ENCODE data around the gene EPHB1.

The EPHB1 gene

DNA sequence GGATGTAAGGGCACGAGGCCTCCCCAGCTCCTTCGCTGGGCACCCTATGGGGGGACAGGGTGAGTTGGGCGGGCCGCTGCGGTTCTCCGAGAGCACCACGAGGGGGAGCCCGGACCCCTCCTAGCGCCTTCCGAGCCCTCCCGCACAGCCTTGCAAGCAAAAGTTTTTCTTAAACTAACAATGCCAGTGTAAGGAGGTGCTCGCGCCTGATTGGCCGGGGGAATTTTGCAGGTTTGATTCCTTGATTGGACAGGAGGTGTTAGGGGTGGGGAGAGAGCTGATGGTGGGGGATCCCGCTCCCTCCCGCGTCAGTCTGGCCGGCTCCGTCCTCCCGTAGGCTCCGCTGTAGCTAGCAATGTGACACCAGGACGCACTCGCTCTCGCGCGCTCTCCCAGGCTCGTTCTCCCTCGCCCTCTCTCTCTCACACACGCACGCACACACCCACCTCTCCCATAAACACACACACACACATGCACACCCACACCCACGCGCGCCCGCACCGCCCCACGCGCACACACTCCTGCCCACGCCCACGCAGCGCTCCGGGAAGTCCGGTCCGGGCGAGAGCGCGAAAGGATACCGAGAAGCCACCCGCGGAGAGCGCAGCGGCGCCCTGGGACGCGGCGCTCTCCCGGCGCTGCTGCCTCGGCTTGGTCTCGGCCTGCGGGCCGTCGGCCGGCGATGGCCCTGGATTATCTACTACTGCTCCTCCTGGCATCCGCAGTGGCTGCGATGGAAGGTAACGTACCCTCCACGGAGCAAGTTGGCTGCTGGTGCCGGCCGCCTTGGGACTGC is at the start of gene EPHB1:
Gene EPHB1, plus strand, starts transcription at position 311 of the 796 bp plus-strand sequence.
- peak; percentile 94 for DNase-seq (ENCODE audit: low spot score)

DNA sequence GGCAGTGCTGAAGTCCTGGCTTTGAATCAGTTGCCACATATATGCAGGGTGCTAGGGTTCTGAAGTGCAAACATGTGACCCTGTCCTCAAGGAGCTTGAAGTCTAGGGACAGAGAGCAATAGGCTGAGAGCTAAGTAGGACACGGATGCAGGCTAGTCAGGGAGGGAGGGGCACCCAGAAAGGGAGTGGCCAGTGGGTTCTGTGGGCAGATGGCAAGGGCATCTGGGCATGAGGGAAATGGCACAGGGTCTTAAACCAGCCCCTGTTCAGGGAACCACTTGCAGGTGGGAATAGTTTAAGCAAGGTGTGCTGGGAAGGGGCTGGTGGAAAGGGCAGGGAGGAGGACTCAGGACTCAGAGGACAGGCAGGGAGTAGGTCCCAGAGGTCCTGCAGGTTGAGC is 46.4 kb upstream of the EPHB1 start:
- no peak for DNase-seq (ENCODE audit: low spot score)

- no peak for DNase-seq (ENCODE audit: low spot score)
These were observed 45.9 kb upstream of the EPHB1 start for GRCh38 chr3:134749174-134749573.

DNA sequence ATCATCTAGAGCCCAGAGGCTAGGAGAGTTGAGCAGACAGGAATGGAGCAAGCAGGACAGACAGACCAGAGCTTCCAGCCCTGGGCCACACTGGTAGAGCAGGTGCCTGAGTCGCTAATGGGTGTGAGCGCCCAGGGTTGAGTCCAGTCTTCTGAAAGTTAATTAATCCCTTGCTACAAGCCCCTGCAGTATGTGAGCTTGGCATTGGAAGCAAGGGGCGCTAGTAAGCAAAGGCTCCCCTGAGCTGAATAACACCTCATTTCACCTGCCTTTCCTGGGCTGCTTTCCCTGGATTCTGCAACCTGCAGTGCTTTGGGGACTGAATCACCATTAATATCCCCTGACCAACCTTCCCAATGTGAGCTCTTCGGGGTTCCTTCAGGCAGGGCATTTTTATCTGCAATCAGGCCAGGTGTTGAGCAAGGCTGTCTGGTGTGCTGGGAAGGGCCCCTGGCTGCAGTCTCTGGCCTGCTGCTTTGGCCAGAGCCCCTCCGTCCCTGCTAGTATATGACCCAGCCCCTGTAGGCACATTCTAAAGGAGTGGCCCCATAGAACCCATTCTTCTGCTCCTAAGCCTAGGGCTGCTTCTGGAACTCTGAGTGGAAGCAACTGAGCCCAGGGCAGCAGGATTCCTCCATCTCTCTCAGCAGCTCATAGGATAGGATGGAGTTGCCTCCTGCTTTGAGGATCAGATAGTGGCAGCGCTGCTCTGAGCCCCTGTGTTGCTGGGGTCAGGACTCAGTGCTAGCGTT is 45.1 kb upstream of the EPHB1 start:
- DNase-seq (ENCODE audit: low spot score): no peak

GRCh38 chr3:134751831-134752230 is 43.2 kb upstream of the EPHB1 start:
- no peak for DNase-seq (ENCODE audit: low spot score)

DNA sequence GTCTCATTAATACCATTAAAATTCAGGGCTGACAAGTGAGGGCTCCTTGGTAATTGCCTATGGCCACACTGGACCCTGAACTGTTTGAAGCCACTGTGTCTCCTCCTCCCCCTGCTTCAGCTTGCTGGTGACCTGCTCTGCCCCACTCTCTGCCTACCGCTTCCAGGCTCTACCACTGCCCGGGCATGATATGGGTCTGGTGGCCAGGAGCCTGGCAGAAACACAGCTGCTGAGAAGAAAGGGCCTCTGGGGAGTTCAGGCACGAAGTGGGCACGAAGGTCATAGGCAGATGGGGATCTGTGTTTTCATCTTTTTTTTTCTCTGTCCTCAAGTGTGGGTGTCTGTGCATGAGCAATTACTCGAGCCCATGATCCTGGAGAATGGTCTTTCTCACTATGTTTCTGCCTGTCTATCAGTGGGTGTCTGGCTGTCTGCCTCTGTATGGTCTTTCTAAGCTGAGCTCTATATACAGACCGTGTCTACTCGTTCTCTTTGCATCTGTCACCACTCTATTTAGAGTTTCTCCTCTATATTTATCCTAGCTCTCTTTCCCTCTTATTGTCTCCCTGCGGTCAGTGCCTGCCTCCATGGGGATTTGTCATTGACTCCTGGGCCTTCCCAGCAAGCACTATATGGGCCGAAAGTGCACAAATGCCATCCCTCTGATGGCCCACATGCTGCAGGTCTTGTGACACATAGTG is 42.1 kb upstream of the EPHB1 start:
- no peak for DNase-seq (ENCODE audit: low spot score)

- DNase-seq (ENCODE audit: low spot score): peak; percentile 16
These were observed 40.9 kb upstream of the EPHB1 start for GRCh38 chr3:134753999-134754742.

- peak; percentile 88 for DNase-seq (ENCODE audit: low spot score)
These were observed 40.1 kb upstream of the EPHB1 start for GRCh38 chr3:134754768-134755559.

GRCh38 chr3:134755821-134756220 is 39.2 kb upstream of the EPHB1 start:
- DNase-seq (ENCODE audit: low spot score): no peak

- no peak for DNase-seq (ENCODE audit: low spot score)
These were observed 37.5 kb upstream of the EPHB1 start for GRCh38 chr3:134757549-134758069.

DNA sequence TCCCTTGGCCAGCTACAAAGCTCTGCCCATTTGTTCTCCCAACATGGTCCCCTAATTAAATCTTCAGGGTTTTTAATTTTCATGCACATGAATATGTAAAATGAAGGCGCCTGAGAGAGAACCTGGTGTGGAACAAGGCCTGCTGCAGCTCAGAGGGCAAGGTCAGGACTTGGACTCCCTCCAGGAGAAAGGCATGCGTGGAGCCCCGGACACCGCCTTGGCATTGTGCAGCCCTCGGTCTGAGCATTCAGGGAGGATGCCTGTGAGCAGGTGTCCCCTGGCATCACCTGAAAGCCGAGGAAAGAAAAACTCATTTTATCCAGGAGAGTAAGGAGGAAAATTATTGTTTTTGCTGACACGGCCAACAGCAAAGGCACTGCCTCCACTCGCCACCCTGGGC is 33.8 kb upstream of the EPHB1 start:
- DNase-seq (ENCODE audit: low spot score): no peak

DNA sequence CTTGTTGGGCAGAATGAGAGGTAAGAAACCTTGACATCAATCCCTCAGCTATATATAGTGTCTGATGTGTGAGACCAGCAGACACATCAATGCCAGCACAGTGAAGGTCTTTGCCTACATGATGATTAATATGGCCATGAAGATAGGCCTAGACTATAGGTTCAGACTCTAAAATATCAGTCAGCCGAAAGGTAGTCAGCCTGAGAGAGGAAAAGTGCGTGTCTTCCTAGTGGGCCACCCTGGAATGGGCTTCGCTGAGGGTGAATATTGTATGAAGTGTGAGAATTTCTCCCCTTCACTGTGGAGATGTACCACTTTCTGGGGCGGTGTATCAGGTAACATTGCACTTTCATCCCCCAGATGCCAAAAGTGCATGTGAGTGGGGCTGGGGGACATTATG is 33.0 kb upstream of the EPHB1 start:
- no peak for DNase-seq (ENCODE audit: low spot score)

GRCh38 chr3:134765468-134765867 is 29.6 kb upstream of the EPHB1 start:
- DNase-seq (ENCODE audit: low spot score): no peak

- DNase-seq (ENCODE audit: low spot score): no peak
These were observed 28.8 kb upstream of the EPHB1 start for GRCh38 chr3:134766290-134766689.

DNA sequence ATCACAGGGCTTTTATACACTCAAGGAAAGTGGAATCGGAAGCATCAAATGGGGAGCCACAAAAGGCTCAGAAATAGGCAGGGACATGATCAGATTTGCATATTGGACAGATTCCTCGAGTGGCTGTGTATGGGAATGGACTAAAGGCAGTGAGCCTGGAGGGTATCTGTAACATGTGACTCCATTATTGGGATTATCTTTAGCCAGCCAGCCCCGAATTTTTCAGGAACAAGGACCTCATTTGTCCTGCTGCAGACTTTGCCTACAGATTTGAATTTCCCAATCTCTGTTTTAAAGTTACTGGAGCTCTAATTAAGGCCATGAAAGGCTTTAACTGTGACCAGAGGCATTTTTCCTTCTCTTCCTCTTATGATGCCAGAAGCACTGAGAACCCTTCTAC is 26.9 kb upstream of the EPHB1 start:
- no peak for DNase-seq (ENCODE audit: low spot score)

- DNase-seq (ENCODE audit: low spot score): no peak
These were observed 26.2 kb upstream of the EPHB1 start for GRCh38 chr3:134768837-134769236.

DNA sequence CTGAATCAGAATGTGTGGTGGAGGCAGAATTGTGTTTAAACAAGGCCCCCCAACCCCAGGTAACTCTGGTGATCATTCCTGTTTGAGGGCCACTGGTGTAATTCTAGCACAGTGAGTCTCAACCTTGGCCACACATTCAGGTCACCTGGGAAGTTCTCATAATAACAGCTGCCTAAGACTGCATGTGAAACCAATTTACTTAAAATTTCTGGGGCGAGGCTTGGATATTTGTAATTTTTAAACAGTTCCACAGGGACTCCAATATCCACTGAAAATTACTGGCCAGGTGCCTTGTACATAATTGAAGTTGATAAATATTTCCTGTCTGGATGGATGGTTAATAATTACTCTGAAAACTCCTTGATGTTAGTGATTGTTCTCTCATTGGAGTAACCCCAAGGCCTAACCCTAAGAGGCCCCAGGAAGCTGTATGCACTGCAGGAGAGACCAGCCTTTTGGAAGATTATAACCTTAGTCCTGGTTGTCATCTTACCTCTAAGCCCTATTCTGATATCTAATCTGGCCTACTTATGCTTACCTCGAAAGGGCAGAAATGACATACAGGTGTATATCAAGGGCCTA is 25.7 kb upstream of the EPHB1 start:
- DNase-seq (ENCODE audit: low spot score): no peak

DNA sequence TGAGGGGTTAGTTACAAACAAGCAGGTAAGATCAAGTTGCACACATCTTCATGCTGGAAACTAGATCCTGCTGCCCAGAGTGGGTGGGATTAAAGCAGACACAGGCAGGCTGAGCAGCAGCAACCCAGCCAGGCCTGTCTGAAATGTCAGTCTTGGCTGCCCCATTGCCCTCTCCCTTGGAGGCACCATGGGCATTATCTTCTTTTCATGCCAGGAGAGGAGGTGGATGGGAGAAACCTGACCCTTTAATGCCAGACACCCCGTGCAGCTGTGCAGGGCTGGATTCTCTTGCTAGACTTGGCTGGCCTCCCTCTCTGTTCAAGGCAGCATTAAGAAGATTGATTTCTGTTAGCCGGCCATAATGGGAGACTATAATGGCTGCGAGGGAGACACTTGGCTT is 23.0 kb upstream of the EPHB1 start:
- no peak for DNase-seq (ENCODE audit: low spot score)

DNA sequence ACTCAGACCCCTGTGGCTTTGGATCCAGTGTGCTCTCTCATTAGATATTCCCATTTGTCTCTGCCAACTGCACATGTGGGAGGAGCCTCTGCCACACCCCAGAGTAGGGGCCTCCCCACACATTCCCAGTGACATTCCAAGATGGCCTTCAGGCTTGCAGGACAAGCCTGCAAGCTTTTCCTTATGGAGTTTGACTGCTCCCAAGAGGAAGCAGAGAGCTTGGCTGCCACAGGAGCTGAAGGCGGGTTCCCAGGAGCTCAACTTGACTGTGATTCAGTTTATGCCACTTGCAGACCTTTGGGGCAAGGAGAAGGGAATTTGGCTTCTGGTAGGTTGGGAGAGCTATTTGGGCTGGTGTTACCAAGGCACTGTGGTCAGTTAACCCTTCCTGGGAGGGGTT is 22.5 kb upstream of the EPHB1 start:
- DNase-seq (ENCODE audit: low spot score): no peak

- no peak for DNase-seq (ENCODE audit: low spot score)
These were observed 19.2 kb upstream of the EPHB1 start for GRCh38 chr3:134775831-134776230.

- no peak for DNase-seq (ENCODE audit: low spot score)
These were observed 18.5 kb upstream of the EPHB1 start for GRCh38 chr3:134776518-134776917.

All from GM03348 (cell line).